Left ventricle myocardium inferior (tissue), 1 donor: ENCODE measurements around the gene GUCY1A2. TPM values are rescaled to one million over a fixed set of nuclear protein-coding genes. Genes with fewer than 3 reads are reported as not detected.

Experiments
- DNase-seq: peaks from one replicate; pipeline ENCODE4 v3.0.0-alpha.2; 2020
- H3K27ac ChIP-seq: fragments of 200-600 bp; replicated peaks from 2 replicates; pipeline ENCODE4 v1.8.0; 2021
- H3K27me3 ChIP-seq: fragments of 200-600 bp; 2 replicates; pipeline ENCODE4 v1.8.0; 2021; ENCODE audit warnings: low read depth
- H3K36me3 ChIP-seq: fragments of 200-600 bp; 2 replicates; pipeline ENCODE4 v1.8.0; 2021
- H3K4me1 ChIP-seq: fragments of 200-600 bp; 2 replicates; pipeline ENCODE4 v1.8.0; 2021
- H3K4me3 ChIP-seq: fragments of 200-600 bp; 2 replicates; pipeline ENCODE4 v1.8.0; 2021; ENCODE audit warnings: mild to moderate bottlenecking, moderate library complexity
- H3K9me3 ChIP-seq: fragments of 200-600 bp; replicated peaks from 2 replicates; pipeline ENCODE4 v1.8.0; 2021
- CTCF ChIP-seq: fragments of 200-600 bp; IDR thresholded peaks from 2 replicates; pipeline ENCODE4 v1.8.0; 2021; ENCODE audit warnings: antibody characterized with exemption, mild to moderate bottlenecking, borderline replicate concordance
- intact Hi-C: fragments of 100-400 bp; cut with micrococcal nuclease; formaldehyde crosslinking; loops from one replicate; pipeline ENCODE4 v1.11.0; 2022
- total RNA-seq: library from RNA; stranded (reverse); fragmentation: NEBNext Ultra II Directional; extraction: Animal tissue kit (Norgen Biotek cat#: 25700); gene quantifications from one replicate; pipeline ENCODE4 v1.2.1, GENCODE V29; 2021
- donor health status: DM: no; HTN: yes; CAD: no; lungs with severe emphysema.

The GUCY1A2 gene
- total RNA-seq, 1 donor from 2014 or later = 10.2 TPM

GRCh38 chr11:107043242-107044006 is 25.1 kb upstream of the GUCY1A2 start:
- no peak for TF ChIP-seq CTCF
- intact Hi-C loops = no loop called here

GRCh38 chr11:107042748-107043147 is 24.5 kb upstream of the GUCY1A2 start:
- Histone ChIP-seq H3K4me3 (no peak overlapping the region), H3K9me3 (peaks cover 21% of the 10 kb centered on the region), H3K27me3 (no peaks in the 10 kb centered on the region), H3K27ac (no peak overlapping the region), H3K36me3 (no peaks in the 10 kb centered on the region), H3K4me1 (no peaks in the 10 kb centered on the region)
- TF ChIP-seq CTCF = no peak
- intact Hi-C loops = no loop called here
- no peak for DNase-seq

More at GRCh38 chr11:107043242-107044006, 25.1 kb upstream of the GUCY1A2 start:
- H3K4me3 ChIP-seq = no peak overlapping the region
- DNase-seq = no peak
- H3K27ac ChIP-seq = no peak overlapping the region
- H3K4me1 ChIP-seq = no peaks in the 10 kb centered on the region
- H3K9me3 ChIP-seq = peaks cover 21% of the 10 kb centered on the region
- H3K27me3 ChIP-seq = no peaks in the 10 kb centered on the region
- H3K36me3 ChIP-seq = no peaks in the 10 kb centered on the region

GRCh38 chr11:107041088-107041444 is 22.8 kb upstream of the GUCY1A2 start:
- Histone ChIP-seq H3K9me3 (peaks cover 21% of the 10 kb centered on the region), H3K4me3 (no peak overlapping the region), H3K4me1 (no peaks in the 10 kb centered on the region), H3K36me3 (no peaks in the 10 kb centered on the region), H3K27ac (no peak overlapping the region), H3K27me3 (no peaks in the 10 kb centered on the region)
- DNase-seq = no peak
- TF ChIP-seq CTCF = no peak
- intact Hi-C loops = no loop called here

GRCh38 chr11:107040433-107041087 is 22.3 kb upstream of the GUCY1A2 start:
- intact Hi-C loops = no loop called here
- Histone ChIP-seq H3K27me3 (no peaks in the 10 kb centered on the region), H3K36me3 (no peaks in the 10 kb centered on the region), H3K27ac (no peak overlapping the region), H3K9me3 (peaks cover 21% of the 10 kb centered on the region), H3K4me3 (no peak overlapping the region), H3K4me1 (no peaks in the 10 kb centered on the region)
- DNase-seq = no peak
- no peak for TF ChIP-seq CTCF

DNA sequence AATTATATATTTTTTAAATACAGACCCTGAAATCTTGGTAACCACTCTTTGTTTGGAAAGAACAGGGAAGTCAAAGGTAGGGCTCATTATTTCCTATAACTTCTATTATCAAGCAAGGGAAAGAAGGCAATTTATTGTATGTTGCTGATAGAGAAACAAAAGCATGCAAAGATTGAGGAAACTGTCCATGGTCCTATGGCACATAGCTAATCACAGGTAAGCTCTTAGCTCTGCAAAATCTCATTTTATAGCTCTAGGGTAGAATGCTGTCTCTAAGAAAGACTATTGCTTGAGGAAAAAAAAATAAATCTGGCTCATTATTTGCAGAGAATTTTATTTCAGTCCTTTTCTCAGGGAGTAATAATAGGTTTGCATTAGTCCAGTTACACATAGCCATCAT is 7.4 kb upstream of the GUCY1A2 start:
- Histone ChIP-seq H3K27ac (no peak overlapping the region), H3K4me1 (no peaks in the 10 kb centered on the region), H3K36me3 (no peaks in the 10 kb centered on the region), H3K4me3 (no peak overlapping the region), H3K27me3 (peaks cover 40% of the 10 kb centered on the region), H3K9me3 (no peaks in the 10 kb centered on the region)
- no peak for DNase-seq
- intact Hi-C loops = no loop called here
- TF ChIP-seq CTCF = no peak
